ENCODE data around the gene COPA. TPM values are rescaled to one million over a fixed set of nuclear protein-coding genes. Genes with fewer than 3 reads are reported as not detected.
A peak's percentile ranks its signal among the peaks of the same experiment; 100 is the strongest.

Gene COPA
- total and polyA plus RNA-seq, 4 experiments from 2014 or later: 115 to 150 (median 130) TPM

GRCh38 chr1:160264795-160265307 is 78.2 kb downstream of the COPA start:
- peaks cover 0 to 1% (median 0%) of the 10 kb centered on the region in 8 donors for H3K9me3 Mint-ChIP-seq
- H3K4me1 Mint-ChIP-seq: peaks cover 14 to 38% (median 26%) of the 10 kb centered on the region in 4 donors
- Histone ChIP-seq H3K27me3 (ENCODE audit: insufficient read depth, low read length) (no peaks in the 10 kb centered on the region), H3K36me3 (ENCODE audit: insufficient read depth, low read length) (no peaks in the 10 kb centered on the region), H3K4me1 (ENCODE audit: insufficient read depth, low read length) (peaks cover 23% of the 10 kb centered on the region), H3K27ac (ENCODE audit: low read depth, low read length) (no peak overlapping the region), H3K9me3 (ENCODE audit: control insufficient read depth in 1 of 2, low read length in 2 of 2) (no peaks in the 10 kb centered on the region), H3K4me3 (ENCODE audit: low read length in 2 of 2) (no peak overlapping the region)
- no peaks in the 10 kb centered on the region for H3K27me3 Mint-ChIP-seq
- ChIA-PET CTCF (ENCODE audit: partially characterized antibody) (interaction anchor here (1.2 to 7.9 kb wide), 4 partner anchors 13 to 72 kb away, joined by 4 to 86 read pairs (median 30); partner anchors contain the start of gene PEX19), POLR2A (ENCODE audit: partially characterized antibody) (interaction anchor here (0.5 to 6.0 kb wide), 4 partner anchors 12 to 1125 kb away, joined by 5 to 90 read pairs (median 36); partner anchors contain the start of gene PEX19)
- no peak overlapping the region for H3K4me3 Mint-ChIP-seq
- peak overlapping the region in 3 of 7 donors; percentile 38 to 96 (median 83) for H3K27ac Mint-ChIP-seq
- intact Hi-C loops (cut with micrococcal nuclease): loop anchor here (10.0 kb wide), 1 partner anchor 340 kb away; the partner anchor contains the start of gene TAGLN2
- DNase-seq: no peak
- H3K36me3 Mint-ChIP-seq: peaks cover 0 to 13% of the 10 kb centered on the region in 2 donors

DNA sequence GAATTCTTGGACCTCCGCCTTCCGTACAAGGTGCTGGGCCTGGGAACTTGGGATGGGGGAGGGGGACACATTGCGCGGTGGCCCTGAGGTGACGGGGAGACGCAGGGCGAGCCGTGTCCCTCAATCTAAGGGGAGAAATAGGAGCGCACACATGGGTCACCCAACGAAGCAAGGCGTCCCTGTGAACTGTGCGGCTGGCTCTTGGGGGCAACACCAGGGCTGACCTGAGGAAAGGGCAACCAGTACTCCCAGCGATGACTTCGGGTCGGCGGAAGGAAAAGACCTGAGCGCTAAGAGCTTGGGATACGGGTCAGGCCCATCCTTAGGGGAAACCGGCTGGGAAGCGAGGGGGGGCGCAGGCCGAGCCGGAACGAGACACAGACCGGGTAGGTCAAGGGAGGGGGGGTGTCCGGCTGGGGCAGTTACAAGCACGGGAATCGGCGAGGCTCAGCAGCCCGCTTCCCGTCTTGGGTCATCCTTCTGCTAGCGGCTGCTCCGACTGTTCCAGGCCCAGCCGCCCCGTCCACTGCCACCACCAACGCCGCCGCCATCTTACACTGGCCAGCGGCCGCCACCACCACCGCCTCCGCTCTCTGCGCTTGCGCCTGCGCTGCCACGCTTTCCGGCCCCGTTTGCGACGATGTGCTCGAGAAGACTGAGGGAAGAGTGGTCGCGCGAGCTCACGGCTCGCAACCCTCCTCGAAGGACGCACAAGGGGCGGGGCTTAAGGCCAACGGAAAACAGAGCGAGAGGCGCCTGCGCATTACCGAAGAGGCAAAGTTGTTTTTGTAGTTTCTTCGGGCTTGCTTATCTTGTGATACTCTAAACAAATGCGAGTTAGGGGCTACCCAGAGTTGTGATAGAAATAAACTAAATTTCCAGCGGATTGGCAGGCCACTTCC is 80.9 kb downstream of the COPA start, which contains the start of gene DCAF8:
TSS of gene DCAF8 (minus strand) at position 657 of the 902 bp plus-strand sequence. CDS start 18,541 bp downstream, outside the sequence.
- peaks cover 9 to 26% of the 10 kb centered on the region in 2 donors for H3K36me3 Mint-ChIP-seq
- no peaks in the 10 kb centered on the region for H3K27me3 Mint-ChIP-seq
- CTCF ChIA-PET (ENCODE audit: partially characterized antibody): interaction anchor here (1.0 to 7.9 kb wide), 6 partner anchors 10 to 162 kb away, joined by 3 to 86 read pairs (median 10); partner anchors contain the start of gene PEX19

DNA sequence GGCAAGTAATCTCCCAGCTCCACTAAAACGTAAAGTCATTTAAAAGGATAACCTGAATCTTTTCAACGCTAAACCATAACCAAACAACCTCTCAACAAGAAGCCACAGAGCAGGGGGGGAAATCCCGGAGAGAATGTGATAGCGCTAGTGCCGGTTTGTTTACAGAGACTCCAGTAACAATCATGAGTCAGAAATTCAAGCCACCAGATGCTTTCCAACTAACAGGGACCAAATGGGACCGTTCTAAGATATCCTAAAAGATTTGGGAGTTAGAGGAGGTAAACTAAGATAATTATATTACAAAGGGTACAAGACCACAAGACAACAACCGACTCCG is 81.5 kb downstream of the COPA start:
- Mint-ChIP-seq H3K36me3 (peaks cover 9 to 29% of the 10 kb centered on the region in 2 donors), H3K9me3 (peaks cover 0 to 1% (median 0%) of the 10 kb centered on the region in 8 donors), H3K4me1 (peaks cover 23 to 63% (median 47%) of the 10 kb centered on the region in 4 donors), H3K4me3 (peak overlapping the region; percentile 93 to 100 (median 96)), H3K27me3 (no peaks in the 10 kb centered on the region), H3K27ac (peak overlapping the region; percentile 96 to 100 (median 99))
- H3K9me3 ChIP-seq (ENCODE audit: control insufficient read depth in 1 of 2, low read length in 2 of 2): no peaks in the 10 kb centered on the region
- H3K4me1 ChIP-seq (ENCODE audit: insufficient read depth, low read length): peaks cover 48% of the 10 kb centered on the region
- ChIA-PET CTCF (ENCODE audit: partially characterized antibody) (interaction anchor here (2.0 to 7.9 kb wide), 3 partner anchors 9 to 161 kb away, joined by 7 to 86 read pairs (median 49); no protein-coding TSS in a partner anchor), POLR2A (ENCODE audit: partially characterized antibody) (interaction anchor here (1.0 to 6.0 kb wide), 16 partner anchors 9 to 337 kb away, joined by 3 to 90 read pairs (median 4); partner anchors contain the start of genes IGSF8, PEA15, PEX19 and TAGLN2)
- no peaks in the 10 kb centered on the region for H3K36me3 ChIP-seq (ENCODE audit: insufficient read depth, low read length)
- H3K27me3 ChIP-seq (ENCODE audit: insufficient read depth, low read length): no peaks in the 10 kb centered on the region
- peak overlapping the region; percentile 96 for H3K27ac ChIP-seq (ENCODE audit: low read depth, low read length)
- H3K4me3 ChIP-seq (ENCODE audit: low read length in 2 of 2): peak overlapping the region; percentile 84 to 91
- DNase-seq: peak; percentile 81 to 94 (median 83)
- intact Hi-C loops (cut with micrococcal nuclease): loop anchor here (1.0 to 10.0 kb wide), 2 partner anchors 163 to 337 kb away; partner anchors contain the start of genes IGSF8 and TAGLN2

More for the DNA sequence above, 80.9 kb downstream of the COPA start, which contains the start of gene DCAF8:
- peak within 1 kb of the TSS; percentile 96 for H3K27ac ChIP-seq (ENCODE audit: low read depth, low read length)
- H3K9me3 ChIP-seq (ENCODE audit: control insufficient read depth in 1 of 2, low read length in 2 of 2): no peaks in the 10 kb centered on the region
- Mint-ChIP-seq H3K9me3 (peaks cover 0 to 1% (median 0%) of the 10 kb centered on the region in 8 donors), H3K4me3 (peak within 1 kb of the TSS; percentile 93 to 100 (median 96)), H3K4me1 (peaks cover 21 to 61% (median 44%) of the 10 kb centered on the region in 4 donors), H3K27ac (peak within 1 kb of the TSS; percentile 96 to 100 (median 99))
- H3K4me1 ChIP-seq (ENCODE audit: insufficient read depth, low read length): peaks cover 42% of the 10 kb centered on the region
- H3K27me3 ChIP-seq (ENCODE audit: insufficient read depth, low read length): no peaks in the 10 kb centered on the region
- DNase-seq: peak; percentile 96 to 98 (median 97)
- H3K36me3 ChIP-seq (ENCODE audit: insufficient read depth, low read length): no peaks in the 10 kb centered on the region
- peak within 1 kb of the TSS; percentile 84 to 91 for H3K4me3 ChIP-seq (ENCODE audit: low read length in 2 of 2)
- POLR2A ChIA-PET (ENCODE audit: partially characterized antibody): interaction anchor here (0.6 to 6.0 kb wide), 22 partner anchors 8 to 940 kb away, joined by 3 to 90 read pairs (median 4); partner anchors contain the start of genes IGSF8, NDUFS2, PEA15 and PEX19
- intact Hi-C loops (cut with micrococcal nuclease): loop anchor here (1.0 to 10.0 kb wide), 4 partner anchors 23 to 337 kb away; partner anchors contain the start of genes COPA, IGSF8, NCSTN and PEX19

GRCh38 chr1:160260406-160261382 is 82.4 kb downstream of the COPA start:
- Mint-ChIP-seq H3K27me3 (no peaks in the 10 kb centered on the region), H3K27ac (peak overlapping the region; percentile 96 to 100 (median 99)), H3K36me3 (peaks cover 9 to 29% of the 10 kb centered on the region in 2 donors), H3K9me3 (peaks cover 0 to 1% (median 0%) of the 10 kb centered on the region in 8 donors), H3K4me3 (peak overlapping the region; percentile 93 to 100 (median 96)), H3K4me1 (peaks cover 28 to 71% (median 51%) of the 10 kb centered on the region in 4 donors)
- Histone ChIP-seq H3K27ac (ENCODE audit: low read depth, low read length) (peak overlapping the region; percentile 96), H3K4me1 (ENCODE audit: insufficient read depth, low read length) (peaks cover 51% of the 10 kb centered on the region), H3K27me3 (ENCODE audit: insufficient read depth, low read length) (no peaks in the 10 kb centered on the region), H3K4me3 (ENCODE audit: low read length in 2 of 2) (peak overlapping the region; percentile 0 to 12), H3K9me3 (ENCODE audit: control insufficient read depth in 1 of 2, low read length in 2 of 2) (no peaks in the 10 kb centered on the region), H3K36me3 (ENCODE audit: insufficient read depth, low read length) (no peaks in the 10 kb centered on the region)
- CTCF ChIA-PET (ENCODE audit: partially characterized antibody): interaction anchor here (0.7 to 7.9 kb wide), 6 partner anchors 9 to 160 kb away, joined by 3 to 86 read pairs (median 6); partner anchors contain the start of gene PEX19
- POLR2A ChIA-PET (ENCODE audit: partially characterized antibody): interaction anchor here (0.8 to 6.0 kb wide), 17 partner anchors 8 to 164 kb away, joined by 3 to 90 read pairs (median 4); partner anchors contain the start of genes IGSF8, PEA15 and PEX19
- peak in 2 of 5 donors; percentile 4 to 8 for DNase-seq
- intact Hi-C loops (cut with micrococcal nuclease): loop anchor here (1.0 to 10.0 kb wide), 2 partner anchors 162 to 336 kb away; partner anchors contain the start of genes IGSF8 and TAGLN2

DNA sequence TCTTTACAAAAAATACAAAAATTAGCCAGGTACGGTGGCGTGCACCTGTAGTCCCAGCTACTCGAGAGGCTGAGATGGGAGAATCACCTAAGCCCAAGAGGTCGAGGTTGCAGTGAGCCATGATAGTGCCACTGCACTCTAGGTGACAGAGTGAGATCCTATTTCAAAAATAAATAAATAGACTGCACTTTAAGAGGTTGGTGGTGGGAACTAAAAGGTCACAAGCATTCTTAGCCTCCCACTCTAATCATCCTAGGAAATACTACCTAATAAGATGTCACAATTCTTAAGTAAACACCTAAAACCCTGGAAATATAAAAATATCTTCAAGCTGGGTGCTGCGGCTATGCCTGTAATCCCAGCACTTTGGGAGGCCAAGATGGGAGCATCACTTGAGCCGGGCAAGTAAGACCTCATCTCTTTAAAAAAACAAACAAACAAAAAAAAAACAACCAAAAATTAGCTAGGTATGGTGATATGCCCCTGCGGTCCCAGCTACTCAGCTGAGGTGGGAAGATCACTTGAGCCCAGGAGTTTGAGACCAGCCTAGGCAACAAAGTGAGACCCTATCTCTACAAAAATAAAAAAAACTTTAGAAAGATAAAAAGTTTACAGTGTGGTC is 84.8 kb downstream of the COPA start:
- Histone ChIP-seq H3K9me3 (ENCODE audit: control insufficient read depth in 1 of 2, low read length in 2 of 2) (no peaks in the 10 kb centered on the region), H3K36me3 (ENCODE audit: insufficient read depth, low read length) (no peaks in the 10 kb centered on the region), H3K4me1 (ENCODE audit: insufficient read depth, low read length) (peaks cover 45% of the 10 kb centered on the region), H3K27ac (ENCODE audit: low read depth, low read length) (no peak overlapping the region), H3K4me3 (ENCODE audit: low read length in 2 of 2) (no peak overlapping the region), H3K27me3 (ENCODE audit: insufficient read depth, low read length) (no peaks in the 10 kb centered on the region)
- DNase-seq: no peak
- H3K4me3 Mint-ChIP-seq: peak overlapping the region in 2 of 8 donors; percentile 28 to 36
- peaks cover 25 to 68% (median 43%) of the 10 kb centered on the region in 4 donors for H3K4me1 Mint-ChIP-seq
- CTCF ChIA-PET (ENCODE audit: partially characterized antibody): interaction anchor here (1.2 to 7.9 kb wide), 4 partner anchors 33 to 160 kb away, joined by 3 to 86 read pairs (median 8); partner anchors contain the start of gene IGSF8
- POLR2A ChIA-PET (ENCODE audit: partially characterized antibody): interaction anchor here (1.2 kb wide), 1 partner anchor 26 kb away, joined by 3 read pairs; the partner anchor contains the start of gene PEX19
- H3K36me3 Mint-ChIP-seq: peaks cover 9 to 32% of the 10 kb centered on the region in 2 donors
- H3K9me3 Mint-ChIP-seq: peaks cover 0 to 1% (median 0%) of the 10 kb centered on the region in 8 donors
- intact Hi-C loops (cut with micrococcal nuclease): no loop called here
- peak overlapping the region in 1 of 7 donors; percentile 40 for H3K27ac Mint-ChIP-seq
- H3K27me3 Mint-ChIP-seq: no peaks in the 10 kb centered on the region

Data from CD4-positive, alpha-beta memory T cell (primary cell).